ENCODE data around the gene COASY. TPM values are rescaled to one million over a fixed set of nuclear protein-coding genes. Genes with fewer than 3 reads are reported as not detected.

COASY gene
- total RNA-seq, 2 donors from 2014 or later = 24.1 to 60.6 TPM

- ATAC-seq = peak; percentile 81
- peaks cover 69% of the 10 kb centered on the region for H3K4me1 ChIP-seq
- intact Hi-C loops (cut with DNase I) = no loop called here
- WGBS, 2 donors = 1% methylated on average over 23 to 71 of the region's 72 CpGs
- H3K27ac ChIP-seq = peak within 1 kb of the TSS; percentile 79 to 96 (median 94)
- H3K4me3 ChIP-seq = peak within 1 kb of the TSS; percentile 39 to 67
- TF ChIP-seq CTCF (IDR thresholded peaks at IDR 0.05) (no peak), POLR2A (IDR thresholded peaks at IDR 0.05) (peak; percentile 14 to 44 (median 30))
- peaks cover 7 to 34% of the 10 kb centered on the region in 2 donors for H3K36me3 ChIP-seq (replicated peaks in 1 of 2; ENCODE audit: insufficient read depth in 1 of 2, low read depth in 2 of 2)
- peak; percentile 95 to 97 (median 96) for DNase-seq
- H3K27me3 ChIP-seq = no peaks in the 10 kb centered on the region
- H3K9me3 ChIP-seq = no peaks in the 10 kb centered on the region
These were observed 5.1 kb downstream of the COASY start, which contains the start of gene MLX for GRCh38 chr17:42566883-42567573. Gene MLX, plus strand, starts transcription at chr17:42567100. Its CDS starts 25 bp downstream, at chr17:42567125.

GRCh38 chr17:42568341-42569111 is 6.6 kb downstream of the COASY start:
- peaks cover 7 to 39% of the 10 kb centered on the region in 2 donors for H3K36me3 ChIP-seq (replicated peaks in 1 of 2; ENCODE audit: insufficient read depth in 1 of 2, low read depth in 2 of 2)
- intact Hi-C loops (cut with DNase I) = no loop called here
- H3K27me3 ChIP-seq = no peaks in the 10 kb centered on the region
- no peaks in the 10 kb centered on the region for H3K9me3 ChIP-seq
- H3K4me1 ChIP-seq = peaks cover 64% of the 10 kb centered on the region
- H3K27ac ChIP-seq = peak overlapping the region in 2 of 4 donors; percentile 5 to 95
- TF ChIP-seq CTCF (IDR thresholded peaks at IDR 0.05) (no peak), POLR2A (IDR thresholded peaks at IDR 0.05) (no peak)
- ATAC-seq = no peak
- no peak for DNase-seq
- no peak overlapping the region for H3K4me3 ChIP-seq
- 90 to 92% methylated on average over 14 of the region's 14 CpGs for WGBS, 2 donors

GRCh38 chr17:42571435-42572225 is 9.7 kb downstream of the COASY start:
- 19 to 30% methylated on average over 12 of the region's 12 CpGs for WGBS, 2 donors
- DNase-seq (peak; percentile 59 to 84 (median 80)), ATAC-seq (no peak)
- TF ChIP-seq CTCF (IDR thresholded peaks at IDR 0.05) = no peak
- no peak for TF ChIP-seq POLR2A (IDR thresholded peaks at IDR 0.05)
- peaks cover 7 to 29% of the 10 kb centered on the region in 2 donors for H3K36me3 ChIP-seq (replicated peaks in 1 of 2; ENCODE audit: insufficient read depth in 1 of 2, low read depth in 2 of 2)
- no peaks in the 10 kb centered on the region for H3K27me3 ChIP-seq
- H3K4me1 ChIP-seq = peaks cover 43% of the 10 kb centered on the region
- peak overlapping the region; percentile 15 to 56 (median 26) for H3K27ac ChIP-seq
- intact Hi-C loops (cut with DNase I) = no loop called here
- no peak overlapping the region for H3K4me3 ChIP-seq
- H3K9me3 ChIP-seq = no peaks in the 10 kb centered on the region

GRCh38 chr17:42573095-42573494 is 11.1 kb downstream of the COASY start:
- H3K4me3 ChIP-seq = no peak overlapping the region
- no peak overlapping the region for H3K27ac ChIP-seq
- intact Hi-C loops (cut with DNase I) = no loop called here
- ATAC-seq (no peak), DNase-seq (no peak)
- no peaks in the 10 kb centered on the region for H3K9me3 ChIP-seq
- no peaks in the 10 kb centered on the region for H3K27me3 ChIP-seq
- H3K4me1 ChIP-seq = peaks cover 43% of the 10 kb centered on the region
- TF ChIP-seq CTCF (IDR thresholded peaks at IDR 0.05) = no peak
- no peak for TF ChIP-seq POLR2A (IDR thresholded peaks at IDR 0.05)
- 78 to 81% methylated on average over 4 of the region's 4 CpGs for WGBS, 2 donors
- H3K36me3 ChIP-seq (replicated peaks in 1 of 2; ENCODE audit: insufficient read depth in 1 of 2, low read depth in 2 of 2) = peaks cover 7 to 29% of the 10 kb centered on the region in 2 donors
